Measurements from ENCODE around the gene FGF12. TPM values are rescaled to one million over a fixed set of nuclear protein-coding genes. Genes with fewer than 3 reads are reported as not detected.
A peak's percentile ranks its signal among the peaks of the same experiment; 100 is the strongest.

The FGF12 gene
- total RNA-seq, 1 donor from 2014 or later = 7.2 TPM

DNA sequence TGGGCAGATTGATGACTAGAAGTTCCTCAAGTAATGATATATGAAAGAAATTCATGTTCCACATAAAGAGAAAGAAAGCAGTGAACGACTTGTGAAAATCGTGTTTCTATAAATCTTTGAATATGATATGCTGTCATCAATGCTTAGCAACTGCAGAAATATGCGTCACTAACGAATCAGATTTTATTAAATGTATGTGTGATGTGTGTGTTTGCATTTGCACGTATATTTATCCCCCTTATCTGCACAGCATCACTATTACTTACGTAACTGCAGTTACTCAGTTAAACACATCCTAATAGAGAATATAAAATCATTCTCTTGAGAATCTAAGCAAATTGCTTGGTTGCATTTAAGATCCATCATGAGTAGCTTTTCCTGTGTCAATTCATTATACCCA is 468.6 kb downstream of the FGF12 start:
- no peak for DNase-seq

DNA sequence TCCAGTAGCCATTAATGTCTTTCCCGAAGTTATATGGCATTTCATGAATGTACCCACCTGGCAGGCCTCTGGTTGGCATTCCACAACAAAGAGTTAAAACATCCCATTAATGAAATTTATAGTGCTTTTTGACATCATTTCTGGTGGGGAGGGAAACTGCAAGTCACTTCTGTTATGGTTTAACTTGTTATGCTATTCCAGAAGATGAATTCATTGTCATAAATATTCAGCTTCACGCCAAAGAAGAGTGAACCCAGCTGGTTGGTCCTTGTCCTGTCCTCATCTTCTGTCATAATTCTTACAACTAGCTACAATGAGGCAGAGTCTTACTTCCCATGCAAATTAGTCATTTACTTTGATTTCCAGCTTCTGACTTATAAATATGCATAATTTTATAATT is 471.5 kb downstream of the FGF12 start:
- DNase-seq = no peak

DNA sequence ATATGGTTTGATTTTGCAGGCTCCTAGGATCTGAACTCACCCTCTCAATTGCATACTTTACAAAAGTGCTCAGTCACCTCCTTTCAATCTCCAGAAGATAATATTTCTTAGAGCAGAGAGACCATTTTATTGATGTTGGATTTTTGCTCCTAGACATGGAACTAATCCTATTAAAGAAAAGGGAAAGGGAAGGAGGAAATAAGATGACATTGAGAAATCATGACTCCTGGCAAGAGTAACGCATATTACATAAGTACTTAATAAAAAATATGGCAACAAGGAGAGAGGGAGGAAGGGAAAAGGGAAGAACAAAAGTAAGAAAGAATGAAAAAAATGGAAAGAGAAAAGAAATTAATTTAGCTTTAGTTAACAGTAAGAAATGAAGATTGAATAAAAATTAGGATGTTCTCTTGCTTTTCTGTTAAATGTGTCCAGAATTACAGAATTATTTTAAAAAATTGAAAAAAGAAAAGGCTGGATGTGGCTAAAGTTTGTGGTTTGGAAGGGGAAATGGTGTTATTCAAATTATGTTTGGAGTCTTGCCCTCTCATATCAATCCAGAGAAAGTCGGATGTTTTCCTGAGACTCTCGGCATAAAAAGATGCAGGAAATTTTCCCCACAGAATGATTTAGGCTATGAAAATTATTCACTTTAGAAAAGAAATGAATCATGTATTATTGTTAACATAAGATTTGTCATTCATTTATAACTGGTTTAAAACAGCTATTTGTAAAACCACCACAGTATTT is 474.0 kb downstream of the FGF12 start:
- DNase-seq = no peak

DNA sequence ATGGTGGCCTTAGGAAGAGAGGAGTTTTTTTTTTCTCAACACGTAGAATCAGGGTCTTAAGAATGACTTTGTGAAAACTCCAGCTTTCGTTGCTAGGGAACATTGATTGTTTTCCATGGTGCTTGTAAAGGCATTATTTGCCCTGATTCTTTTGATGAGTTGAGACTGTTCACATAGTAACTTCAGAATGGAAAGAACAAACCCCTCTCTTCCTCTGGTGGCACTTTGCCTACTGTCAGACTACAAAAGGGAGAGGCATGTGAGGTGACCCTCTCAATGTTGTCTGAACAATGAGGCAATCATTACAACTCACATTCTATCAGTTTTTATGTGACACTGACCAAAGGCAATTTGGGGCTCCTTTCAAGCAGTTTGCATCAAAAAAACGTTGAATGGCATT is 477.8 kb downstream of the FGF12 start:
- no peak for DNase-seq

DNA sequence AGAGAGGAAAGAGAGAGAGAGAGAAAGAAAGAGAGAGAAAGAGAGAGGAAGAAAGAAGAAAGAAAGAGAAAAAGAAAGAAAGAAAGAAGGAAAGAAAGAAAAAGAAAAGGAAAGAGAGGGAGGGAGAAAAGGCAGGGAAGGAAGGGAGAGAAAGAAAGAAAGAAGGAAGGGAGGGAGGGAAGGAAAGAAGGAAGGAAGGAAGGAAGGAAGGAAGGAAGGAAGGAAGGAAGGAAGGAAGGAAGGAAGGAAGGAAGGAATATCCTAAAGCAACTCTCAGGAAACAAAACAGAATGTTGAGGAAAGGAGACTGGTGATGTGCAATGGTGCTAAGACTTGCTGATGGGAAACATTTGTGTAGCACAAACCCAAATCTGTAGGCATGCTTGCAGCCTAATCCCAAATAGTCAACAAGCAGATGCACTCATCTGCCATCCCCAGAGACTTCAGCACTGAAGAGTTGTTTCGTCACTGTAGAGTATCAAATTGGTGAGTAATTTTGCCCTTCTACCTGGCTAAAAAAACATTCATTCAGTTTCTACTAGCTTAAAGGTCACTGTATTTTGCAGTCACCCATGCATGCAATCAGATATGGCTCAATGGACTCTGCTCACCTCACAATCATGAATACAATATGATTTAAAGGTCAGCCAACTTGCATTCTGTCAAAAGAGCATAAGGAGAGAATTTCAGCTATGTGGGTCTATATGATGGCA is 480.3 kb downstream of the FGF12 start:
- DNase-seq = no peak

DNA sequence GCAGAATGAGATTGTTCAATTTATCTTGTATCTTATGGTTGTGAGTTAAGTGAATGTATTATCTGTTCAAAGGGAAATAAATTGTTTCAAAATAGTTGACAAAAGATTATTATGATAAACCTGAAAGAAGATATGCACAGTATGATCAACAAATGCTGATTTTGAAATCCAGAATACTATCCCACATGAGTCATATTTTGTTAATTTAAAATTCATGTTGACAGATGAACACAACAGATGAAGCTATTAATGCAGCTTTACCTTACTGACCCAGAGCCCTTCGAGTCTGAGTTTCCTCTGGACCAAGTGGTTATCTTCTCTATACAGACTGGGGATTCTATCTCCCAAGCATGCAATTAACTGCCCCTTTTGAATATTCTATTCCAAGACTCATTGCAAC is 482.8 kb downstream of the FGF12 start:
- DNase-seq = no peak

DNA sequence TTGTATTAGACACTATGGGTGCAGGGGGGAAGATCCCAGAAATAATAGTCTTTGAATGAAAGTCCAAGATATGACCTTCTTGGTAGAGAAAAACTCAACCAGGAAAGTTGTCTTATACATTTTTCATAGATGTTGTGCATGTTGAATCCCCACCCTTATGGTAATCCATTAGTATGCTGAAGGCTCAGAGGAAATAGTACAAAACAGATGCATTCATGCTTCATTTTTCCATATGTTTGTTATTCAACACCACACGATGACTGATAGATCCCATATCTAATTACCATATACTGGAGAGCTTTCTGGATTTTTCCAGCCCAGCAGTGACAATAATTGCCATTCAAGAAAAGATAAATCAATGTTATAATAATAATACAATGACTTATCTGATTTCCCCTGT is 487.4 kb downstream of the FGF12 start:
- peak; percentile 19 for DNase-seq

DNA sequence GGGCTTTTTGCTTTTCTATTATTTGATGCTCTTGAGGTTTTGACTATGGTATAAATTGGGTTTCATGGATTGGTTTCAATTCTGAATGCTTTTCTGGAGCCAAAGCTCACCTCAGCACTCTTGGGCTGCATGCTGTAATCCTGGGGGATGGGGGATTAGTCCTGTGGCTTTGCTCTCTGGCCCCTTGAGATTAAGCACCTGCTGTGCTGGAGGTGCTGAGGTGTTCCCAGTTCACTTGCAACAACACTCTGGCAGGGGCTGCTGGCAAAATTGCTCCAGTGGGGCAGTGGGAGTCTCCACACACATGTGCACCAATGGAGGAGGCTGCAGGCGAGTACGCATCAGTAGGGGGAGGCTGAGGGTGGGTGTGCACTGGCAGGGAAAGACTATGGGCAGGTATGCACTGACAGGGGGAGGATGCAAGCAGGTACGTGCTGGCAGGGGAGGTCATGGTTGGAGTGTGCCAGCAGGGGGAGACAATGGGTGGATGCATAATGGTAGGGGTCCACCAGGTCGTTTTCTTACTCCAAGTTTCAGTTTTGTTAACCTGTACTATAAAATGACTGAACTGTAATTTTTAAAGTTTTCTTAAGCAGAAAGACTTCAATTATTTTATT is 489.2 kb downstream of the FGF12 start:
- DNase-seq = no peak

DNA sequence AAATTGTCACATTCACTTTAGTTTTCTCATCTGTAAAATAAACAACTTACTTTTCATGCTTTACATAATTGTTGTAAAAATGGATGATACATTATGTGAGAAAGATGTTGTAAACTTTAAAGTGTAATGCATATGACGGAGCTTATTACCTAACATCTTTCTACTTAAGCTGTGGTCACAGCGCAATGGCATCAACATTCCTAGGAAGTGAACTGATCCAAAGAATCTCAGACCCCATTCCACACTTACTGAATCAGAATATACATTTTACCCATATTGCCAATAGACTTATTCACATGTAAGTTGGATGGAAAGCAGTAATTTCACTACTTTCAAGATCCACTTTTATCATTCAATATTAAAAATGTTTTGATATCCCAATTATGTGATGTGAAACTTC is 497.5 kb downstream of the FGF12 start:
- no peak for DNase-seq

DNA sequence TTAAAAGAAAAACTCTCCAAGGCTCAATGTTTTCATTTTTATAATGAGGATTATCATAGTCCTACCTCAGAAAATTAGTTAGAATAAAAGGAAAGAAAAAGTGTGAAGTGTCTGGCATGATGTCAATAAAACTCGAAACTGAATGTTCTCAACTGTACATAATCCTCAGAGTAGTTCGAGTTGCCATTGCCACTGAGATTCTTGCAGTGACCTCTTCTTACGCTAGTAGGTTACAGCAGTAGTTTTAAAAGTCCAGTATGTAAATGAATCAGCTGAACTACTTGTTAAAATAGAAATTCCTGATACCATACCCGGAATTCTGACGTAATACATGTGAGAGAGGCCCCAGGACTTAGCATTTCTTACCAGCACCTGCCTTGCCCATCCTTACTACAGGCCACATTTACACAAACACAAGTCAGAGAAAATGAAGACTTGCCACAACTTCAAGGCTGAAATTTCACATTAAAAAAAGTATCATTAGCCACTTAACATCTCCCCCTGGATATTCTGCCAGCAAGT is 502.6 kb downstream of the FGF12 start:
- no peak for DNase-seq

DNA sequence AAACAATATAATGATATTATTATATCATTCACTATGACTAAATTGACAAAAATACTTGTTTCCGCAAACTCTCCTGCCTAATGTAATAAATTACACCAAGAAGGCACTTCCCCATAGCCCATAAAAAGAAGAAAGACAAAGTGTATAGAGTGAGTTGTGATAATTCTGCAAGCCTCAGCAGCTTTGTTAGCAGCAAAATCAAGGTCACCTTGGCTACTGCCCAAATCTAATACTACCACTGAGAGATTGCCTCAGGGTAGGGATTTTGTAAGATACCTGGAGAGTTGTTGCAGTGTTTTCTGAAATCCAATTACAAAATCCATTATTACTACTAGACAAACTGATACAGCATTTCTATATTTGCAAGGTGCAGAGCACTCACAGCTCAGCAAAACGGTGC is 503.5 kb downstream of the FGF12 start:
- no peak for DNase-seq

DNA sequence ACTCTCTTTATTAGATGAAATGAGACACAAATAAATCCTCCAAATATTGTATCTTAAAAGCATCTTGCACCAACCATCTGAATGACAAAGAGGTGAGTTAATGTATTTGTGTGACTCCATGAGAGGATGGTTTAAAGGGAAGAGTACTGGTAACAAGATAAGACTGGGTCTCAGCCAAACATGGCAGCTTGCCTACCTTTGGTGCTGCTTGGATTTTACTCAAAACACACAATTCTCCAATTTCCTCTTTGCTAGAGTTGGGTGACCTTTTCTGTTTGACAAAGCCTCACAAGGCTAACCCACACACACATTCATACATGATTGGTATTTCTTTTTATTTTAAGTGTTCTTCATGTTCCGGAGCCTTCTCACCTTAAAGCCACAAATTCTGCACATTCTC is 506.4 kb downstream of the FGF12 start:
- DNase-seq = no peak

DNA sequence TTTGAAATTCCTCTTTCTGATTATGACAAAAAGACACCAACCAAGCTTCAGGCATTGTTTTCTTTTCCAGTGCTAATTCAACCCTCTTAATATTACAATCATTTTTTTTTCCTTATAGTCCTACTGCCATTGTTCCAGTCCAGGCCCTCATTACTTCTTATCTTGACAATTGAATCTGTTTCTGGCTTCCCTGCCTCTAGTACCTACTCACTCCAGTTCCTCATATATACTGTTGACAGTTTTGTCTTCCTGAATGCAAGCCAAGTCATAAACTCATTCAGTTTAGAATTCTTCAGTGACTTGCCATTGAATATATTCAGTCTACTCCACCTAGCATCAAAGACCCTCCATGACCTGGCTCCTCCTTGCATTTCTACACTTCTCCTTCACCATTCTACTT is 507.4 kb downstream of the FGF12 start:
- DNase-seq = no peak

DNA sequence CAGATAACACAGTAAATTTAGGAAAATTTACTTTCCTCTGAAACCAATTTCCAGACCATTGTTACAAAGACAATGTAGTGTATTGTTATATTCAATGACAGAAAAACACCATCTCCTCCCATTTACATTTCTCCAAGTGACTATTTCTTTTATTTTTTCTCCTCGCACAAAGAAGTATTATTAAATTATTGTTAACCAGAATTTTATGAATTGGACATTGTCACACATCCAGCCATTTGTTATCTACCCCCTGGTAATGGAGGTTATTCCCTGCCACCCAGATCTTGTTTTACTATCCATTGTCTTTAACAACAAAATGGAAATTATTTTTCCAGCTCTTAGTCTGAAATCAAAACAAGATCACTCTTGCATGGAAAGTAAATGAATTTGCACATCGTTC is 511.3 kb downstream of the FGF12 start:
- no peak for DNase-seq

DNA sequence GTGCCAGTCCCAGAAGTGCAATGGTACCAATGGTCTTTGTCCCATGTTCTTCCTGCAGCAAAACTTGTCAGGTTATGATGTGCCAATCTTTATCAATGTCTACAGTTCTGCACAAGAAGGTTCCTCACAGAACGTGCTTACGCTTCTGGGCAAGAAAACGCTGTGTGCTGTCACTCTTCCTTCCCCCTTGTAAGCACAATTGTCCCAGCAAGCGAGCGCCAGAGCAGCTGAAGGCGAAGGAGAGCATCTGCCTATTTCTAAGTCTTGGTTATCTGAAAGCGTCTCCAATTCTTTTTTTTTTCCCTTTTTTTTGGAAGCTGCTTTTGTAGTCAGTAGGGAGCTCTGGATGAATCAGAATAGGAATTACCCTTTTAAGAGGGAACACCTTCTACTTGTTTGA is 514.4 kb downstream of the FGF12 start:
- DNase-seq = no peak

DNA sequence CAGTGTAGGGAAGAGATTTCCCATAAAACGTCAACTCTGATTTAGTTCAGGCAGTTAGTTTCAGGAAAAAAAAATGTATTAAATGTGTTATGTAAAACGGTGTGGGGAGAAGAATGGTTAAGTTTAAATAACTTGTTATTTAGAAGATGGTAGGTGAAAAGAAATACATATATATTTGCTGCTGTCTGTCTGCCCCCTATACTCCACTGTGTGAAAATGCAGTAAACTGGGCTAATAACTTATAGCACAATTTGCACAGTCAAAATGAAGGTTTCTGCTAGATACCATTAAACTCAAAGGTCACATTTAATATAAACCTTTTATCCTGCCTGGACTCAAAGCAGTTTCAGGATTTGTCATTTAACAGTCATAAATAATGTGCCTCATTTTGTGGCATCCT is 515.0 kb downstream of the FGF12 start:
- DNase-seq = no peak

DNA sequence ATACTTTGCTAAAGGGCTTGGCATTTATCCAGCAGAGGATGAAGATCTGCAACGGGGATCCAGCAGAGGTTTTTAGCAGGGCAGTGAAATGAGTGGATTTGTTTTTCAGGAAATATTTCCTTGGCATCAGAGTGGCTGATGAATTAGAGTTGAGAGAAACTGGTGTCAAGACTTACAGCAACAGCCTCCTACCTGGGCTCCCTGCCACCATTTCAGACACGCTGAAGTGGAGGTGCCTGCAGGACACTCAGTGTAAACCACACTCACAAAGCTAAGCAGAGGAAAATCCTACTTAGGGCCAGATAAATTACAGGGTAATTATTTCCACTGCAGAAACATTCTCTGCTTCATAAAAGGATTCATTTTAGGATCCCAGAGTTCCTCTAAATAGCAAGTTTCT is 519.7 kb downstream of the FGF12 start:
- DNase-seq = peak; percentile 59

DNA sequence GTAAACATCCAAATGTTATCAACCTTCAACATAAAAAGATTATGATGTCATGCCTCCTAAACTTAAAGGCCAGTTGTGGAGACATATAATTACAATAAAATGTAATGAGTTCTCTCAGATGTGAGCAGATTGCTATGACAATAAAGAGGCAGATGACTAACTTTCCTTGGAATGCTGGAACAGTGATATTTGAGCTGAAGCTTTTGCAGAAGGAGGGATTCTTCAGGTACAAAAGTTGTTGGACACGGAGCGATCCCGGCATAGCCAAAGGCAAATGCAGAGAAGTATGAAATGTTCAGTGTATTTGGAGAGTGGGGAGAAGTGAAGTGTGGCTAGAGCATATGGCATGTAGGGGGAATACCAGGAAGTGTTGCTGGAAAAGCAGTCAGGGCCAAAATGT is 520.1 kb downstream of the FGF12 start:
- no peak for DNase-seq

DNA sequence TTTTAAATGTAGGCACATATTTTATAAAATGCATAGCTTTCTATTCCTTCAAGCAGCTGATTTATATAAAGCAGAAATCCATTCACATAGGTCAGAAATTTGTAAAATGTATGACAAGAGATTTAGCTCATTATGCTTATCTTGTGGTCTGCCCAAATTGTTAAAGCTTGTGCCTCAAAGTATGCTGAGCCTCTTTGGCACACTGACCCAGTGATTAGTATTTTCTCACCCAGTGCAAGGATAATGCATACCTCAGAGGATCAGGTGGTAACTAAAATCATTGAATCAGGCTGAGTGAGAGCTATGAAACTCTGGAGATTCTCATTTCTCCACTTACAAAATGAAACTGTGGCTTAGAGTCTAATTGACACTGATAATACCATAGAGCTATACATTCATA is 533.3 kb downstream of the FGF12 start:
- DNase-seq = no peak

DNA sequence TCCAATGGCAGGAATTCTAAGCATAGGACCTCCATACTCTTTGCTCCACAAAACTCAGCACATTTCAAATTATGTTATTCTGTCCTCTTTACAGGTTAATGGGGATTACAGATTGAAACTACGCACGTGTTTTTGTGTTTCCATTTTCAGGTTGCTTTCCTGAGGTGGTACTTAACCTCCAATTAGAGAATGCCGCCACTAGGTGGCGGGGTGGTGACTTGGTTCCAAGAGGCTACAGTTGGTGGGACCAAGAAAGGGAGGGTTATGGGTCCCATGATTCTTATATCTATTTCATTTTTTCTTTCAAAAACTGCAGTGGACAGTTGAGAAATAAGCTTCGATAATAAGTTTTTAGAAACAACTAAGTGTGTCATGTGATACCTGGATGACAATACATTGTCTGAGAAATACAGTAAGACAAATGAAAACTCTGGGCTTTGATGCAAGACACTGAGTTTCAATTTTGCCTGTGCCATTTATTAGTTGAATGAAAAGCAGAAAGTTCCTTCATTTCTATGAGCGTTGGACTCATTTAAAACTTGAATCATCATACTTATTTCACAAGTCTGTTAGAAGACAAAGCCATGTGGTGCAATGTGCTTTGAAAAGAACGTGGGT is 539.0 kb downstream of the FGF12 start:
- DNase-seq = peak; percentile 56

DNA sequence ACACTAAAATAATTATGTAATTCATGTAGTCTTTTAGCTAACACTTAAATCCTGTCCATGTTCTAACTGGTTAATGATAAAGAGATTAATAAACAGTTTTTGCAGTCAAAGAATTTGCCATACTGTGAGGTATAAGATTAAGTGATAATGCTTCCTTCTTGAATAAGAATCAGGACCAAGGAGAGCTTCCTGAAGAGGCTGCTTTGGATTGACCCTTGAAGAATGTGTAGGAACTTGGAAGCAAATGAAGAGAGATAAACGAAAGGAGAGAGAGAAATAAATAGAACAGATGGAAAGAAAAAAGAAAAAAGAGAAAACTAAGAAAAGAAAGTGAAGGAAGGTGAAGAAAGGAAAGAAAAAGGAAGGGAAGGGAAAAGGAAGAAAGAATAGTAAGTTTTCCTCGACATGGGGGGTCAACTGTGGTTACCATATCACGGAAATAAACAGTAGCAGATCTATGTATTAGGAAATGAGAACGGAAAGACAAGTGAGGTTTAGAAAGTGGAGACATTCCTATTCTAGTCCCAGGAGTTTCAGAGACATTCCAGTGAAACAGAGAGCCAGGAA is 539.8 kb downstream of the FGF12 start:
- no peak for DNase-seq

DNA sequence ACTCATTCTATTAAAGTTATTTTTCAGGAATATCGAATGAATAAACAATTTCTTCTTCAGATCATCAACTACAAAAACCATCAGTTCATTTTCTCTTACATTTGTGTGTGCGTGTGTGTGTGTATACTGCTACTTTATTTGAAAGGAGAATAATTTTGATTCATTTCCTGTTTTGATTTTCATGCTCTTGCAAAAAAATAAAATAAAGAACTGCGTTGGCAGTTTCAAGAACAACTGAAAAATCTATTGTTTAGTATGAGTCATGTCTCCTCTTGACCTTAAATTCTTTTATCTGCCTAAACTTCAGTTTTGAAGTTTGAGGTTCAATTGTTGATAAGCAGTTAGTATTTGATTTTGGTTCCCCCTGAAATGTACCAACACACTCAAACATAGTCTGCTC is 540.8 kb downstream of the FGF12 start:
- DNase-seq = no peak

DNA sequence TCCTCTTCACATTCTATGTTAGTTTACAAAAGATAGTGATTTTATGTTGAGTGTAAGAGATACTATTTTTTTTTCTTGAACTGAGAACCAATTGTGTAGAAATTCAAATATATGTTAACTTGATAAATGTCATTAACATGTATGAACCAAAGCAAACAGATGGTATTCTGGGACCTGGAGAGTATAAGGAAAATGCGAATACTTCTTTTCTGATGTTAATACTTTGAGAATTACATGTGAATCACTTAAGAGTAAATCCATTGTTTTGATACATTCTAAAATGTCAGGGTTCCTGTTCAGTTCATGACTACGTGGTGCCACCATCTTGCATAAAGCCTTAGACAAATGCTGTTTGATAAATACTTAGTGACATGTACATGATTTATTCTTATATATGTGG is 541.3 kb downstream of the FGF12 start:
- DNase-seq = no peak
